RWPE2 (cell line): Measurements from ENCODE around the gene NPR3.

ENCODE experiments used
- ATAC-seq: fragments of 200-7000 bp; cut with Tn5 transposase; 3 replicates; pipeline ENCODE4 v1.9.1; 2021; ENCODE audit warnings: low read depth
- DNase-seq: peaks from one replicate; pipeline ENCODE4 v3.0.0-alpha.2; 2020; ENCODE audit warnings: low spot score
- H3K27ac ChIP-seq: fragments of 450-650 bp; 2 replicates; pipeline ENCODE4 v1.5.1; 2017; ENCODE audit warnings: mild to moderate bottlenecking; ENCODE audit not compliant: poor library complexity, severe bottlenecking
- H3K27me3 ChIP-seq: fragments of 250-450 bp; sonication (Bioruptor Pico); 2 replicates; pipeline ENCODE4 v1.5.1; 2021; ENCODE audit warnings: mild to moderate bottlenecking, moderate library complexity; ENCODE audit not compliant: insufficient read depth, poor library complexity, severe bottlenecking
- H3K36me3 ChIP-seq: fragments of 250-450 bp; sonication (Bioruptor Pico); 2 replicates; pipeline ENCODE4 v1.5.1; 2020; ENCODE audit warnings: low read depth, mild to moderate bottlenecking, moderate library complexity
- H3K4me1 ChIP-seq: fragments of 250-450 bp; sonication (Bioruptor Pico); 2 replicates; pipeline ENCODE4 v1.5.1; 2021; ENCODE audit warnings: mild to moderate bottlenecking, moderate library complexity; ENCODE audit not compliant: insufficient read depth, poor library complexity, severe bottlenecking
- H3K4me3 ChIP-seq: fragments of 250-450 bp; sonication (Bioruptor Pico); 2 replicates; pipeline ENCODE4 v1.5.1; 2021; ENCODE audit warnings: mild to moderate bottlenecking, moderate library complexity; ENCODE audit not compliant: severe bottlenecking
- H3K9me3 ChIP-seq: fragments of 250-450 bp; sonication (Bioruptor Pico); 2 replicates; pipeline ENCODE4 v1.5.1; 2021; ENCODE audit warnings: mild to moderate bottlenecking, moderate library complexity; ENCODE audit not compliant: severe bottlenecking
- TF ChIP-seq, protein P1 (sequence below): fragments of 450-650 bp; IDR thresholded peaks from one replicate; pipeline ENCODE4 v1.5.1; 2017; ENCODE audit warnings: mild to moderate bottlenecking, moderate library complexity; ENCODE audit not compliant: poor library complexity, severe bottlenecking

NPR3 gene

DNA sequence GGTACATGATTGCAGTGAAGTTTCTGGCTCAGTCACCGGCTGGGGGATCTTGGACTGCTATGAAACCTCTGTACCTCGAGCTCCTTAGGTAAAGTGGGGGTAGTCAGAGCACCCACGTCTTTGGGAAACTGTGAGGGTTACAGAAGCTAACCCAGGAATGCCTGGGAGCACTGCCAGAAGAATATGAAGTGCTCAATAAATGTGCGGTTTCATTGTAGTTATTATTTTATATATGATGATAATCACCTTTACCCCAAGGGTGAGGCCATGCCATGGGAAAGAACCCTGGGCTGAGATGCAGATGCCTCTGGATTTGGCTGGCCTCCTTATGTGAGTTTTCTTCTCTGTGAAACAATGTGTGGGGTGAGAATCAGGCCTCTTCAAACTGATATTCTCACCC, 3.7 kb downstream of the NPR3 start:
- TF ChIP-seq, protein P1, sequence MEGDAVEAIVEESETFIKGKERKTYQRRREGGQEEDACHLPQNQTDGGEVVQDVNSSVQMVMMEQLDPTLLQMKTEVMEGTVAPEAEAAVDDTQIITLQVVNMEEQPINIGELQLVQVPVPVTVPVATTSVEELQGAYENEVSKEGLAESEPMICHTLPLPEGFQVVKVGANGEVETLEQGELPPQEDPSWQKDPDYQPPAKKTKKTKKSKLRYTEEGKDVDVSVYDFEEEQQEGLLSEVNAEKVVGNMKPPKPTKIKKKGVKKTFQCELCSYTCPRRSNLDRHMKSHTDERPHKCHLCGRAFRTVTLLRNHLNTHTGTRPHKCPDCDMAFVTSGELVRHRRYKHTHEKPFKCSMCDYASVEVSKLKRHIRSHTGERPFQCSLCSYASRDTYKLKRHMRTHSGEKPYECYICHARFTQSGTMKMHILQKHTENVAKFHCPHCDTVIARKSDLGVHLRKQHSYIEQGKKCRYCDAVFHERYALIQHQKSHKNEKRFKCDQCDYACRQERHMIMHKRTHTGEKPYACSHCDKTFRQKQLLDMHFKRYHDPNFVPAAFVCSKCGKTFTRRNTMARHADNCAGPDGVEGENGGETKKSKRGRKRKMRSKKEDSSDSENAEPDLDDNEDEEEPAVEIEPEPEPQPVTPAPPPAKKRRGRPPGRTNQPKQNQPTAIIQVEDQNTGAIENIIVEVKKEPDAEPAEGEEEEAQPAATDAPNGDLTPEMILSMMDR = no peak
- H3K4me3 ChIP-seq = no peak overlapping the region
- no peaks in the 10 kb centered on the region for H3K4me1 ChIP-seq
- H3K9me3 ChIP-seq = no peaks in the 10 kb centered on the region
- H3K27me3 ChIP-seq = peaks cover 26% of the 10 kb centered on the region
- H3K27ac ChIP-seq = no peak overlapping the region
- ATAC-seq (no peak), DNase-seq (no peak)
- no peaks in the 10 kb centered on the region for H3K36me3 ChIP-seq

DNA sequence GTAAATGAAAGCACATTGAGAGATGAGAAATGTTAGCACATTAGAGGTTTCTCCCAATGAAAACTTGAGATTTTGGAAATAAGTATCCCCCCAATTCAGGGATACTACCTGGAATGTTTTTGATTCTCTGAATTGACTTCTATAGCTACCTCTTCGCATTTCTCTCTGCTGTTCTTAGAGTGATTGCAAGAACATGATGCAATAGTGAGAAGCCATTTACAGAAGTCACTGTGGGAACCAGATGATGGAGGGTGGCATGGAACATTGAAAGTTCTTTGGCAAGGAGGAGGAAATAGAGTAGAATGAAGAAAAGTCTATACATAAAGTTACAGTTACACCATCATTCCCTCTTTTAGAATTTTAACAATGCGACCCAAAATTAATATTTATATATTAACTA, 9.2 kb downstream of the NPR3 start:
- H3K27ac ChIP-seq = no peak overlapping the region
- DNase-seq = no peak
- no peaks in the 10 kb centered on the region for H3K27me3 ChIP-seq
- TF ChIP-seq, protein P1 = no peak
- H3K36me3 ChIP-seq = no peaks in the 10 kb centered on the region
- H3K4me3 ChIP-seq = no peak overlapping the region
- no peaks in the 10 kb centered on the region for H3K9me3 ChIP-seq
- no peak for ATAC-seq
- no peaks in the 10 kb centered on the region for H3K4me1 ChIP-seq

DNA sequence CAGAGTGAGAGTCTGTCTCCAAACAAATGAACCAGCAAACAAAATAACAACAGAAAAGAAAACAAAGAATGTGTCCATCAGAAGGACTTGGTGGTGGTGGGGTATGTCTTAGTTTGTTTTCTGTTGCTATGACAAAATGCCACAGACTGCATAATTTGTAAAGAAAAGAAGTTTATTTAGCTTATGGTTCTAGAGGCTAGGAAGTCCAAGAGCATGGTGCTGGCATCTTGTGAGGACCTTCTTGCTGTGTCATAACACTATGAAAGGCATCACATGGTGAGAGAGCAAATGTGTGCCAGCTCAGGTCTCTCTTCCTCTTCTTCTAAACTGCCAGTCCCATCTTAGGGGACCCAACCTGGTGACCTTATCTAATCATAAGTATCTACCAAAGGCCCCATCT, 10.5 kb downstream of the NPR3 start:
- Histone ChIP-seq H3K36me3 (no peaks in the 10 kb centered on the region), H3K4me1 (no peaks in the 10 kb centered on the region), H3K9me3 (no peaks in the 10 kb centered on the region), H3K4me3 (no peak overlapping the region), H3K27me3 (no peaks in the 10 kb centered on the region), H3K27ac (no peak overlapping the region)
- ATAC-seq = no peak
- TF ChIP-seq, protein P1 = no peak
- no peak for DNase-seq

DNA sequence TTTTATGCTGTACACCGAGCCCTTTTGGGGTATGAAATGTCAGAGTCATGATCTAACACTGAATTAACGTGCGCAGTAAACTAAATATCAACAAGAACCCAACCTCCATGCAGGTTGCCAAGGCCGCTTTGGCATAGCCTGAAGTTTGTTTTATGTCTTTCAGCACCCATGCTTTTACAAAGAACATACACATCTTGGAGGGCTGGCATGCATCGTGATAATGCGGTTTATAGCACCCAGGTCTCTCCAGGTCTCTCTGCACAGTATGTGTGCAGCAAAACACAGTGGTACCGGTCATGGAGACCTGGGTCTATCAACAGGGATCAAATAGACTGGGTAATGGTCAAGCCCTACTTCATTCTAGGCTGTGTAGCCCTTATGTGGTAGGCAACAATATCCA, 11.8 kb downstream of the NPR3 start:
- Histone ChIP-seq H3K27ac (no peak overlapping the region), H3K4me1 (no peaks in the 10 kb centered on the region), H3K9me3 (no peaks in the 10 kb centered on the region), H3K36me3 (no peaks in the 10 kb centered on the region), H3K27me3 (no peaks in the 10 kb centered on the region), H3K4me3 (no peak overlapping the region)
- no peak for ATAC-seq
- TF ChIP-seq, protein P1 = no peak
- DNase-seq = no peak

DNA sequence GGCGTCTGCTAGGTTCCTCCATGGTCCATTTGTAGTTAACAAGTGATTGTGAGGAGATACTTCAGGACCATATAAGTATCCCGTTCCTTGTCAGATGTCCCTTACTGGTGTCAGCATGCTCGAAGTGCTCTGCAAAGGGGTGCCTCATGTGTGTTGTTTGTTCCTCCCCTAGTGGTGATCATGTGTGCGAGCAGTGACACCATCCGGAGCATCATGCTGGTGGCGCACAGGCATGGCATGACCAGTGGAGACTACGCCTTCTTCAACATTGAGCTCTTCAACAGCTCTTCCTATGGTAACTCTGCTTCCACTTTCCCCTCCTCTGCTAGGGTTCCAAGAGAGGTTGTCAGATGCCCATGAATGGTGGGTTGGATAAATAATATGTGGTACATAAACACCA, 13.4 kb downstream of the NPR3 start:
- TF ChIP-seq, protein P1 = no peak
- Histone ChIP-seq H3K27ac (no peak overlapping the region), H3K27me3 (no peaks in the 10 kb centered on the region), H3K4me1 (no peaks in the 10 kb centered on the region), H3K4me3 (no peak overlapping the region), H3K9me3 (no peaks in the 10 kb centered on the region), H3K36me3 (no peaks in the 10 kb centered on the region)
- no peak for ATAC-seq
- DNase-seq = no peak
